Gastroesophageal sphincter (tissue), 4 donors: ENCODE results near the gene CCDC137. TPM values are rescaled to one million over a fixed set of nuclear protein-coding genes. Genes with fewer than 3 reads are reported as not detected.

ENCODE experiments used
- ATAC-seq: fragments of 150-250 bp; one replicate; pipeline ENCODE4 v1.9.1; 2016; ENCODE audit warnings: mild to moderate bottlenecking, moderate library complexity
- H3K27ac ChIP-seq, 4 donors: fragments of 200-600 bp; sonication (generic) in 3 of 4; 1 replicate in 3 of 4; 2 replicates in 1 of 4; pipeline ENCODE4 v1.5.1; 2016 to 2019
- H3K27me3 ChIP-seq: fragments of 200-600 bp; sonication (generic); one replicate; pipeline ENCODE4 v1.5.1; 2019
- H3K36me3 ChIP-seq, 2 donors: fragments of 200-600 bp; sonication (generic); one replicate each; pipeline ENCODE4 v1.5.1; 2019; ENCODE audit warnings: control low read depth in 1 of 2
- H3K4me1 ChIP-seq, 3 donors: fragments of 200-600 bp; sonication (generic); 1 replicate in 2 of 3; 2 replicates in 1 of 3; pipeline ENCODE4 v1.5.1; 2016 to 2019; ENCODE audit warnings: control low read depth in 2 of 3
- H3K4me3 ChIP-seq, 2 donors: fragments of 200-600 bp; sonication (generic); one replicate each; pipeline ENCODE4 v1.5.1; 2019; ENCODE audit warnings: mild to moderate bottlenecking in 1 of 2, moderate library complexity in 1 of 2
- H3K9me3 ChIP-seq, 3 donors: fragments of 200-600 bp; sonication (generic); one replicate each; pipeline ENCODE4 v1.5.1; 2017 to 2019; ENCODE audit warnings: control low read depth in 2 of 3
- EP300 ChIP-seq: sonication (generic); formaldehyde crosslinking; IDR thresholded peaks from one replicate; pipeline ENCODE4 v1.6.1; 2017; ENCODE audit warnings: antibody characterized with exemption, mild to moderate bottlenecking
- POLR2A ChIP-seq, 2 donors: fragments of 450-650 bp; IDR thresholded peaks; one replicate each; pipeline ENCODE4 v1.6.1; 2017; ENCODE audit warnings: antibody characterized with exemption in 2 of 2, mild to moderate bottlenecking in 2 of 2, moderate library complexity in 1 of 2
- POLR2AphosphoS5 ChIP-seq: sonication (generic); formaldehyde crosslinking; IDR thresholded peaks from one replicate; pipeline ENCODE4 v1.6.1; 2017; ENCODE audit warnings: antibody characterized with exemption
- WGBS, 2 donors: methylation state at CpG; one replicate each; pipeline ENCODE4 v1.1.5; 2018; ENCODE audit warnings: low coverage in 1 of 2; 5-methylcytosine and 5-hydroxymethylcytosine counted together
- total RNA-seq, 4 donors: library from RNA; depleted of rRNA; stranded (reverse); fragments of >200 nt; gene quantifications; one replicate each; pipeline ENCODE4 v1.1.0, GENCODE V29; 2016
- TF ChIP-seq, protein P1 (sequence below), 4 experiments: fragments of 200-600 bp in 2 of 4; fragments of 450-650 bp in 2 of 4; sonication (generic) in 1 of 4; IDR thresholded peaks; one replicate each; pipeline ENCODE4 v1.5.1; 2017 to 2019; ENCODE audit warnings: antibody characterized with exemption in 4 of 4, mild to moderate bottlenecking in 2 of 4, moderate library complexity in 2 of 4

The CCDC137 gene
- total RNA-seq, 4 donors from 2014 or later: 8.2 to 16.1 (median 11.4) TPM

DNA sequence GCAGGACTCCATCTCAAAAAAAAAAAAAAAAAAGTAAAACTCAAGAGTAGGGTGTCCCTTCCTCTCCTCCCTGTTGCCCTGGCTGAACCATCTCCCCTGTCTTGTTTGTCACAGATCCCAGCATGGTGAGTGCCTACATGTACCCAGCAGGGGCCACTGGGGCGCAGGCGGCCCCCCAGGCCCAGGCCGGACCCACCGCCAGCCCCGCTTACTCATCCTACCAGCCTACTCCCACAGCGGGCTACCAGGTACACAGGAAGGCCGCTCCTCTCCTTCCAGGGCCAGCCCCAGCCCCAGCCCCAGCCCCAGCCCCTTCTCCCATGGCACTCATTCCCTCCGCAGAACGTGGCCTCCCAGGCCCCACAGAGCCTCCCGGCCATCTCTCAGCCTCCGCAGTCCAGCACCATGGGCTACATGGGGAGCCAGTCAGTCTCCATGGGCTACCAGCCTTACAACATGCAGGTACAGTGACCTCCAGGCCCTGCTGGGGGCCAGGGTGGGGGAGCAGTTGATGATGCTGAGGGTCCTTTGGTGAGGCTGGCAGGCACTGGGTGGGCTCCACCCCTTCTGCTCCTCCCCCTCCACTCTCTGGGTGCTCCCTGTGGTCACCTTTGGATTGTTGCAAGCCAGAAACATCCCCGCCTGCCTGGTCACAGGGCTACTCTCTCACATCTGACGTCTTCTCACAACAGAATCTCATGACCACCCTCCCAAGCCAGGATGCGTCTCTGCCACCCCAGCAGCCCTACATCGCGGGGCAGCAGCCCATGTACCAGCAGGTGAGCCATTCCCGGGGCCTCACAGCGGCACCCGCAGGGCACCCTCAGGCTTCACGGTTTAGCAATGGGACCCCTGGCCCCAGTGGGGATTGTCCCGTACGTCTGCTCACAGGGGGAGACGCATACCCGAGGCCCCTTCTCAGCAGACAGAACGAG, 34.1 kb downstream of the CCDC137 start:
- TF ChIP-seq POLR2A (IDR thresholded peaks at IDR 0.05): no peak
- no peak for TF ChIP-seq EP300
- no peak for TF ChIP-seq POLR2AphosphoS5
- TF ChIP-seq, protein P1, sequence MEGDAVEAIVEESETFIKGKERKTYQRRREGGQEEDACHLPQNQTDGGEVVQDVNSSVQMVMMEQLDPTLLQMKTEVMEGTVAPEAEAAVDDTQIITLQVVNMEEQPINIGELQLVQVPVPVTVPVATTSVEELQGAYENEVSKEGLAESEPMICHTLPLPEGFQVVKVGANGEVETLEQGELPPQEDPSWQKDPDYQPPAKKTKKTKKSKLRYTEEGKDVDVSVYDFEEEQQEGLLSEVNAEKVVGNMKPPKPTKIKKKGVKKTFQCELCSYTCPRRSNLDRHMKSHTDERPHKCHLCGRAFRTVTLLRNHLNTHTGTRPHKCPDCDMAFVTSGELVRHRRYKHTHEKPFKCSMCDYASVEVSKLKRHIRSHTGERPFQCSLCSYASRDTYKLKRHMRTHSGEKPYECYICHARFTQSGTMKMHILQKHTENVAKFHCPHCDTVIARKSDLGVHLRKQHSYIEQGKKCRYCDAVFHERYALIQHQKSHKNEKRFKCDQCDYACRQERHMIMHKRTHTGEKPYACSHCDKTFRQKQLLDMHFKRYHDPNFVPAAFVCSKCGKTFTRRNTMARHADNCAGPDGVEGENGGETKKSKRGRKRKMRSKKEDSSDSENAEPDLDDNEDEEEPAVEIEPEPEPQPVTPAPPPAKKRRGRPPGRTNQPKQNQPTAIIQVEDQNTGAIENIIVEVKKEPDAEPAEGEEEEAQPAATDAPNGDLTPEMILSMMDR (IDR thresholded peaks at IDR 0.05): no peak
- WGBS, 2 donors: 72 to 83% methylated on average over 2 to 9 of the region's 25 CpGs
- Histone ChIP-seq H3K4me3 (no peak overlapping the region), H3K27ac (no peak overlapping the region), H3K36me3 (peaks cover 0 to 76% of the 10 kb centered on the region in 2 donors), H3K27me3 (no peaks in the 10 kb centered on the region), H3K9me3 (no peaks in the 10 kb centered on the region), H3K4me1 (peaks cover 0 to 41% (median 26%) of the 10 kb centered on the region in 3 donors)
- no peak for ATAC-seq

GRCh38 chr17:81701288-81702071, 34.9 kb downstream of the CCDC137 start:
- Histone ChIP-seq H3K27me3 (no peaks in the 10 kb centered on the region), H3K4me3 (peak overlapping the region in 1 of 2 donors; percentile 98), H3K4me1 (peaks cover 0 to 41% (median 26%) of the 10 kb centered on the region in 3 donors), H3K36me3 (peaks cover 0 to 76% of the 10 kb centered on the region in 2 donors), H3K9me3 (no peaks in the 10 kb centered on the region), H3K27ac (peak overlapping the region in 3 of 4 donors; percentile 92 to 97 (median 94))
- 56 to 80% methylated on average over 5 to 6 of the region's 23 CpGs for WGBS, 2 donors
- TF ChIP-seq EP300 (no peak), POLR2AphosphoS5 (no peak), POLR2A (IDR thresholded peaks at IDR 0.05) (no peak)
- TF ChIP-seq, protein P1 (IDR thresholded peaks at IDR 0.05): no peak
- no peak for ATAC-seq

- Histone ChIP-seq H3K9me3 (no peaks in the 10 kb centered on the region), H3K27ac (peak within 1 kb of the TSS; percentile 88 to 97 (median 93)), H3K27me3 (no peaks in the 10 kb centered on the region), H3K4me1 (peaks cover 0 to 41% (median 26%) of the 10 kb centered on the region in 3 donors), H3K4me3 (peak within 1 kb of the TSS; percentile 42 to 98), H3K36me3 (peaks cover 0 to 76% of the 10 kb centered on the region in 2 donors)
- ATAC-seq: peak; percentile 94
- TF ChIP-seq POLR2A (IDR thresholded peaks at IDR 0.05) (peak; percentile 86 to 90), EP300 (no peak), POLR2AphosphoS5 (peak; percentile 93)
- TF ChIP-seq, protein P1 (IDR thresholded peaks at IDR 0.05): peak in 3 of 4 experiments; percentile 28 to 62 (median 50)
- WGBS, 2 donors: 0% methylated on average over 14 to 15 of the region's 102 CpGs
Measured at GRCh38 chr17:81702934-81703746, 36.6 kb downstream of the CCDC137 start, which contains the start of gene MRPL12. Gene MRPL12, plus strand, starts transcription at chr17:81703367. Its CDS starts 135 bp downstream, at chr17:81703502.

- no peaks in the 10 kb centered on the region for H3K27me3 ChIP-seq
- peaks cover 0 to 41% (median 26%) of the 10 kb centered on the region in 3 donors for H3K4me1 ChIP-seq
- peak overlapping the region; percentile 88 to 97 (median 93) for H3K27ac ChIP-seq
- no peaks in the 10 kb centered on the region for H3K9me3 ChIP-seq
- peak overlapping the region; percentile 42 to 98 for H3K4me3 ChIP-seq
- WGBS, 2 donors: 1 to 2% methylated on average over 9 to 10 of the region's 27 CpGs
- TF ChIP-seq EP300 (no peak), POLR2AphosphoS5 (no peak), POLR2A (IDR thresholded peaks at IDR 0.05) (no peak)
- TF ChIP-seq, protein P1 (IDR thresholded peaks at IDR 0.05): no peak
- ATAC-seq: no peak
- H3K36me3 ChIP-seq: peaks cover 0 to 71% of the 10 kb centered on the region in 2 donors
Measured at GRCh38 chr17:81703747-81704654, 37.5 kb downstream of the CCDC137 start.
